B cell (primary cell): ENCODE results near the gene PDCD6IP.

Experiments
- EZH2 ChIP-seq: IDR thresholded peaks from 2 replicates; pipeline ENCODE4 v1.6.1; 2012; ENCODE audit warnings: borderline replicate concordance, low read depth, mild to moderate bottlenecking, moderate library complexity, low read length; ENCODE audit not compliant: insufficient read depth, poor library complexity, severe bottlenecking
- TF ChIP-seq, protein P1 (sequence below): fragments of 200-600 bp; IDR thresholded peaks from one replicate; pipeline ENCODE4 v1.8.0; 2022; ENCODE audit warnings: antibody characterized with exemption, mild to moderate bottlenecking

DNA sequence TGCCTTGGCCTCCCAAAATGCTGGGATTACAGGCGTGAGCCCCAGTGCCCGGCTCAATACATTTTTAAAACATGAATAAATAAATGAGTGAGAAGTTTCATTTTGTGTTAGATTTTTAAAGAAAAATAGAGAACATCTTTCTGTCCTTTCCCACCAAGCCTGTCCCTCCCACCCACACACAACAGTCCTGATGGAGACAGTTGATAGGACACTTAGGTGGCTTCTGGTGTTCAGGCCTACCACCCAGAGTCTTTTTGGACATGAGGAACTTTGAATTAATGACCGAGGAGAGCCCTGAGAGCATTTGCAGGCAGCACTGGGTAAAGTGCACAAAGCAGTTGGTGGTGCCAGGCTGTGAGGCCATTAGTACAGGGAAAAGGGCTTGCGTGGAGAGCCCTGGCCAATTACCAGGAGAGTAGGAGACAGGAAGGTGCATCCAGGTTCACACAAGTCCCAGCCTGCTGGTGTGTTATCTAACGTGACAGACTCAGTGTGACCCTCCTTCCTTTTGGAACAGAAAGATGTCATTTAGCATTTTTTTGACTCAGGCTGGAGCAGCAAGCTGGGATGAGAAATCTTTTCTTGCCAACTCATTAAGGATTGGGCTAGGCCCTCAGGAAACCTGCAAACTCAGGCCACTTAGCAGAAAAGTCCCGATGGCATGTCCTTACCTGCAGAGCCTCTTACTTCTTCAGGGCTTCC lies 103.6 kb downstream of the PDCD6IP start:
- TF ChIP-seq, protein P1, sequence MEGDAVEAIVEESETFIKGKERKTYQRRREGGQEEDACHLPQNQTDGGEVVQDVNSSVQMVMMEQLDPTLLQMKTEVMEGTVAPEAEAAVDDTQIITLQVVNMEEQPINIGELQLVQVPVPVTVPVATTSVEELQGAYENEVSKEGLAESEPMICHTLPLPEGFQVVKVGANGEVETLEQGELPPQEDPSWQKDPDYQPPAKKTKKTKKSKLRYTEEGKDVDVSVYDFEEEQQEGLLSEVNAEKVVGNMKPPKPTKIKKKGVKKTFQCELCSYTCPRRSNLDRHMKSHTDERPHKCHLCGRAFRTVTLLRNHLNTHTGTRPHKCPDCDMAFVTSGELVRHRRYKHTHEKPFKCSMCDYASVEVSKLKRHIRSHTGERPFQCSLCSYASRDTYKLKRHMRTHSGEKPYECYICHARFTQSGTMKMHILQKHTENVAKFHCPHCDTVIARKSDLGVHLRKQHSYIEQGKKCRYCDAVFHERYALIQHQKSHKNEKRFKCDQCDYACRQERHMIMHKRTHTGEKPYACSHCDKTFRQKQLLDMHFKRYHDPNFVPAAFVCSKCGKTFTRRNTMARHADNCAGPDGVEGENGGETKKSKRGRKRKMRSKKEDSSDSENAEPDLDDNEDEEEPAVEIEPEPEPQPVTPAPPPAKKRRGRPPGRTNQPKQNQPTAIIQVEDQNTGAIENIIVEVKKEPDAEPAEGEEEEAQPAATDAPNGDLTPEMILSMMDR = no peak
- TF ChIP-seq EZH2 = no peak
